Stimulated activated CD8-positive, alpha-beta memory T cell treated with anti-CD3 and anti-CD28 coated beads, Interleukin-2, amount 100 ng/mL, for 48 hours (primary cell): Measurements from ENCODE around the gene PIWIL4.
A peak's percentile ranks its signal among the peaks of the same experiment; 100 is the strongest.
"Not testable (repeated sequence)": the region's sequence is repeated elsewhere in the genome, so short reads cannot be mapped to it uniquely, and the experiment has no call there.

ENCODE experiments used
- DNase-seq, 2 donors: peaks; one replicate each; pipeline ENCODE4 v3.0.0-alpha.2; 2020; ENCODE audit warnings: low read depth in 2 of 2

PIWIL4 gene

GRCh38 chr11:94584978-94585377 lies 17.8 kb downstream of the PIWIL4 start:
- no peak for DNase-seq

- no peak for DNase-seq
These were observed 18.2 kb downstream of the PIWIL4 start for GRCh38 chr11:94585399-94585798.

GRCh38 chr11:94586546-94586945 lies 19.4 kb downstream of the PIWIL4 start:
- DNase-seq: no peak

- no peak for DNase-seq
These were observed 19.8 kb downstream of the PIWIL4 start for GRCh38 chr11:94586978-94587377.

- DNase-seq: no peak
These were observed 21.3 kb downstream of the PIWIL4 start for GRCh38 chr11:94588366-94588942.

- no peak for DNase-seq
These were observed 23.3 kb downstream of the PIWIL4 start for GRCh38 chr11:94590352-94591041.

- no peak for DNase-seq
These were observed 25.9 kb downstream of the PIWIL4 start for GRCh38 chr11:94593030-94593429.

GRCh38 chr11:94595076-94595475 lies 27.9 kb downstream of the PIWIL4 start:
- no peak for DNase-seq

- no peak for DNase-seq
These were observed 30.7 kb downstream of the PIWIL4 start for GRCh38 chr11:94597896-94598295.

GRCh38 chr11:94599510-94599909 lies 32.3 kb downstream of the PIWIL4 start:
- DNase-seq: no peak

GRCh38 chr11:94602430-94603372 lies 35.5 kb downstream of the PIWIL4 start:
- DNase-seq: peak in 1 of 2 donors; percentile 31

GRCh38 chr11:94603587-94603986 lies 36.4 kb downstream of the PIWIL4 start:
- DNase-seq: no peak

GRCh38 chr11:94604482-94604881 lies 37.3 kb downstream of the PIWIL4 start:
- no peak for DNase-seq

GRCh38 chr11:94613120-94613519 lies 46.0 kb downstream of the PIWIL4 start:
- no peak for DNase-seq

- DNase-seq: peak; percentile 3 to 13
These were observed 56.1 kb downstream of the PIWIL4 start for GRCh38 chr11:94623120-94623735.

GRCh38 chr11:94625422-94625821 lies 58.3 kb downstream of the PIWIL4 start:
- DNase-seq: not testable (repeated sequence)

- not testable (repeated sequence) for DNase-seq
These were observed 59.9 kb downstream of the PIWIL4 start for GRCh38 chr11:94627003-94627560.

- no peak for DNase-seq
These were observed 62.6 kb downstream of the PIWIL4 start for GRCh38 chr11:94629741-94630140.

- DNase-seq: no peak
These were observed 63.1 kb downstream of the PIWIL4 start for GRCh38 chr11:94630221-94630620.

GRCh38 chr11:94632356-94632755 lies 65.2 kb downstream of the PIWIL4 start:
- no peak for DNase-seq

- DNase-seq: no peak
These were observed 67.9 kb downstream of the PIWIL4 start for GRCh38 chr11:94635072-94635471.
